HEK293 (cell line): Measurements from ENCODE around the gene NPDC1.

ENCODE experiments used
- CTCF ChIA-PET: fragments of 350-600 bp; formaldehyde crosslinking; extraction: SDS; loops from one replicate; lab custom pipeline; 2021; ENCODE audit warnings: antibody characterized with exemption; lab: Yijun Ruan, JAX
- POLR2A ChIA-PET: fragments of 300-600 bp; formaldehyde crosslinking; extraction: SDS; loops from one replicate; lab custom pipeline; 2020; ENCODE audit warnings: antibody characterized with exemption, inconsistent platforms; lab: Yijun Ruan, JAX
- H3K27ac ChIP-seq: fragments of 200-500 bp; sonication (Bioruptor generic); 2 replicates; pipeline ENCODE4 v1.5.1; 2014; ENCODE audit warnings: low read depth, low read length, control low read depth, inconsistent platforms; ENCODE audit errors: extremely low read depth
- H3K36me3 ChIP-seq, 2 experiments: fragments of 200-500 bp in 1 of 2; sonication (Bioruptor generic) in 1 of 2; 1 replicate in 1 of 2; 2 replicates in 1 of 2; pipeline ENCODE4 v1.5.1; 2014 to 2017; ENCODE audit warnings: inconsistent platforms in 2 of 2, low read length in 2 of 2; ENCODE audit not compliant: control insufficient read depth in 2 of 2, insufficient read depth in 1 of 2
- H3K4me1 ChIP-seq: fragments of 200-500 bp; sonication (Bioruptor generic); 2 replicates; pipeline ENCODE4 v1.5.1; 2014; ENCODE audit warnings: mild to moderate bottlenecking, low read length, inconsistent platforms; ENCODE audit not compliant: control insufficient read depth, insufficient read depth
- H3K4me3 ChIP-seq: 2 replicates; pipeline ENCODE4 v1.5.1; 2011; ENCODE audit warnings: low read depth, mild to moderate bottlenecking, control low read depth, low read length, moderate library complexity
- H3K9me3 ChIP-seq: fragments of 200-500 bp; sonication (Bioruptor generic); 2 replicates; pipeline ENCODE4 v1.5.1; 2014; ENCODE audit warnings: low read depth, low read length, inconsistent platforms; ENCODE audit not compliant: control insufficient read depth, insufficient read depth
- BCL11A ChIP-seq: fragments of 450-650 bp; formaldehyde crosslinking; IDR thresholded peaks from 2 replicates; pipeline ENCODE4 v1.5.1; 2016; ENCODE audit warnings: low read depth, missing biosample characterization, missing genetic modification characterization
- CTCF ChIP-seq: fragments of 450-650 bp; formaldehyde crosslinking; IDR thresholded peaks from 2 replicates; pipeline ENCODE4 v1.5.1; 2016; ENCODE audit warnings: missing biosample characterization, missing genetic modification characterization
- EGR2 ChIP-seq: fragments of 450-650 bp; formaldehyde crosslinking; IDR thresholded peaks from 2 replicates; pipeline ENCODE4 v1.5.1; 2016; ENCODE audit warnings: low read depth, missing biosample characterization, missing genetic modification characterization
- KLF1 ChIP-seq: fragments of 450-650 bp; formaldehyde crosslinking; IDR thresholded peaks from 2 replicates; pipeline ENCODE4 v1.5.1; 2016; ENCODE audit warnings: missing biosample characterization, missing genetic modification characterization
- KLF7 ChIP-seq: fragments of 450-650 bp; formaldehyde crosslinking; IDR thresholded peaks from 2 replicates; pipeline ENCODE4 v1.5.1; 2016; ENCODE audit warnings: missing biosample characterization, missing genetic modification characterization, borderline replicate concordance
- MYNN ChIP-seq: fragments of 450-650 bp; formaldehyde crosslinking; IDR thresholded peaks from 2 replicates; pipeline ENCODE4 v1.5.1; 2016; ENCODE audit warnings: missing biosample characterization, missing genetic modification characterization, borderline replicate concordance
- PRDM1 ChIP-seq: fragments of 450-650 bp; formaldehyde crosslinking; IDR thresholded peaks from 2 replicates; pipeline ENCODE4; 2016; ENCODE audit warnings: missing biosample characterization, missing genetic modification characterization
- TRIM28 ChIP-seq: IDR thresholded peaks from 2 replicates; pipeline ENCODE4 v1.6.1; 2011; ENCODE audit warnings: low read length, control low read depth, borderline replicate concordance
- YY1 ChIP-seq: fragments of 450-650 bp; formaldehyde crosslinking; IDR thresholded peaks from 2 replicates; pipeline ENCODE4 v1.5.1; 2018; ENCODE audit warnings: missing biosample characterization, missing genetic modification characterization
- ZFP41 ChIP-seq: fragments of 450-650 bp; formaldehyde crosslinking; IDR thresholded peaks from 2 replicates; pipeline ENCODE4 v1.5.1; 2016; ENCODE audit warnings: missing biosample characterization, missing genetic modification characterization, borderline replicate concordance
- ZNF146 ChIP-seq: fragments of 450-650 bp; formaldehyde crosslinking; IDR thresholded peaks from 2 replicates; pipeline ENCODE4 v1.5.1; 2016; ENCODE audit warnings: missing biosample characterization, missing genetic modification characterization
- ZNF184 ChIP-seq: fragments of 450-650 bp; IDR thresholded peaks from 2 replicates; pipeline ENCODE4 v1.5.1; 2018; ENCODE audit warnings: missing biosample characterization, mild to moderate bottlenecking, missing genetic modification characterization
- ZNF2 ChIP-seq: fragments of 450-650 bp; formaldehyde crosslinking; IDR thresholded peaks from 2 replicates; pipeline ENCODE4 v1.5.1; 2016; ENCODE audit warnings: missing biosample characterization, missing genetic modification characterization
- ZNF394 ChIP-seq: fragments of 450-650 bp; formaldehyde crosslinking; IDR thresholded peaks from 2 replicates; pipeline ENCODE4 v1.5.1; 2016; ENCODE audit warnings: missing biosample characterization, missing genetic modification characterization, mild to moderate bottlenecking, moderate library complexity, borderline replicate concordance
- ZNF398 ChIP-seq: fragments of 450-650 bp; formaldehyde crosslinking; IDR thresholded peaks from 2 replicates; pipeline ENCODE4 v1.5.1; 2017; ENCODE audit warnings: missing biosample characterization, missing genetic modification characterization
- ZNF514 ChIP-seq: fragments of 450-650 bp; formaldehyde crosslinking; IDR thresholded peaks from 2 replicates; pipeline ENCODE4 v1.5.1; 2016; ENCODE audit warnings: missing biosample characterization, missing genetic modification characterization
- ZNF549 ChIP-seq: fragments of 450-650 bp; IDR thresholded peaks from 2 replicates; pipeline ENCODE4 v1.5.1; 2018; ENCODE audit warnings: missing biosample characterization, missing genetic modification characterization, mild to moderate bottlenecking, inconsistent platforms, moderate library complexity
- ZNF677 ChIP-seq: fragments of 450-650 bp; IDR thresholded peaks from 2 replicates; pipeline ENCODE4 v1.5.0; 2018; ENCODE audit warnings: missing biosample characterization, mild to moderate bottlenecking, missing genetic modification characterization, moderate library complexity
- ZNF747 ChIP-seq: fragments of 450-650 bp; formaldehyde crosslinking; IDR thresholded peaks from 2 replicates; pipeline ENCODE4 v1.5.1; 2016; ENCODE audit warnings: missing biosample characterization, missing genetic modification characterization
- ZNF776 ChIP-seq: fragments of 450-650 bp; formaldehyde crosslinking; IDR thresholded peaks from 2 replicates; pipeline ENCODE4 v1.5.0; 2017; ENCODE audit warnings: missing biosample characterization, missing genetic modification characterization, borderline replicate concordance
- TF ChIP-seq, protein P1 (sequence below): fragments of 450-650 bp; formaldehyde crosslinking; IDR thresholded peaks from 2 replicates; pipeline ENCODE4 v1.5.1; 2017; ENCODE audit warnings: missing biosample characterization, missing genetic modification characterization

NPDC1 gene

GRCh38 chr9:137076636-137077009 lies 30.6 kb upstream of the NPDC1 start:
- Histone ChIP-seq H3K4me3 (no peak overlapping the region), H3K4me1 (no peaks in the 10 kb centered on the region; the same call in 1 of the 2 replicates), H3K36me3 (peaks cover 0 to 29% of the 10 kb centered on the region in 2 experiments; a peak in 1 of 3 replicates), H3K9me3 (no peaks in the 10 kb centered on the region), H3K27ac (no peak overlapping the region)
- ChIA-PET POLR2A (interaction anchor here (1.0 to 2.3 kb wide), 3 partner anchors 10 to 164 kb away, joined by 3 to 21 read pairs (median 6); partner anchors contain the start of genes MAN1B1 and TUBB4B), CTCF (interaction anchor here (0.7 to 2.6 kb wide), 5 partner anchors 9 to 76 kb away, joined by 3 to 16 read pairs (median 9); partner anchors contain the start of gene MAN1B1)
- TF ChIP-seq TRIM28, result no peak
- no peak for TF ChIP-seq CTCF (tag by site-specific recombination)
- TF ChIP-seq ZNF514 (tag by site-specific recombination), result no peak
- TF ChIP-seq YY1 (tag by site-specific recombination), result no peak
- TF ChIP-seq ZNF747 (tag by site-specific recombination), result no peak
- TF ChIP-seq MYNN (tag by site-specific recombination), result no peak
- no peak for TF ChIP-seq BCL11A (tag by site-specific recombination)
- TF ChIP-seq, protein P1, sequence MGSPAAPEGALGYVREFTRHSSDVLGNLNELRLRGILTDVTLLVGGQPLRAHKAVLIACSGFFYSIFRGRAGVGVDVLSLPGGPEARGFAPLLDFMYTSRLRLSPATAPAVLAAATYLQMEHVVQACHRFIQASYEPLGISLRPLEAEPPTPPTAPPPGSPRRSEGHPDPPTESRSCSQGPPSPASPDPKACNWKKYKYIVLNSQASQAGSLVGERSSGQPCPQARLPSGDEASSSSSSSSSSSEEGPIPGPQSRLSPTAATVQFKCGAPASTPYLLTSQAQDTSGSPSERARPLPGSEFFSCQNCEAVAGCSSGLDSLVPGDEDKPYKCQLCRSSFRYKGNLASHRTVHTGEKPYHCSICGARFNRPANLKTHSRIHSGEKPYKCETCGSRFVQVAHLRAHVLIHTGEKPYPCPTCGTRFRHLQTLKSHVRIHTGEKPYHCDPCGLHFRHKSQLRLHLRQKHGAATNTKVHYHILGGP (tag by site-specific recombination), result no peak
- TF ChIP-seq ZNF146 (tag by site-specific recombination), result no peak
- no peak for TF ChIP-seq ZNF2 (tag by site-specific recombination)
- no peak for TF ChIP-seq ZFP41
- no peak for TF ChIP-seq EGR2
- no peak for TF ChIP-seq ZNF776 (tag by site-specific recombination)
- TF ChIP-seq ZNF549 (tag by site-specific recombination), result no peak
- TF ChIP-seq ZNF677, result no peak
- TF ChIP-seq ZNF184 (tag by site-specific recombination), result no peak

GRCh38 chr9:137075275-137075775 lies 29.3 kb upstream of the NPDC1 start:
- H3K9me3 ChIP-seq, result no peaks in the 10 kb centered on the region
- peaks cover 0 to 20% of the 10 kb centered on the region in 2 experiments; a peak in 1 of 3 replicates for H3K36me3 ChIP-seq
- H3K4me3 ChIP-seq, result no peak overlapping the region
- TF ChIP-seq ZNF398 (peak; percentile 74), PRDM1 (tag by site-specific recombination) (0 out of 2 replicates have a peak, but pooled peaks have one; percentile 16), KLF7 (no peak), KLF1 (tag by site-specific recombination) (peak; percentile 58), ZNF394 (tag by site-specific recombination) (peak; percentile 50; the same call in 1 of the 2 replicates)
- POLR2A ChIA-PET, result interaction anchor here (0.9 kb wide), 1 partner anchor 11 kb away, joined by 3 read pairs; the partner anchor contains the start of gene MAN1B1
- CTCF ChIA-PET, result interaction anchor here (0.6 to 2.6 kb wide), 6 partner anchors 8 to 49 kb away, joined by 3 to 16 read pairs (median 4); no protein-coding TSS in a partner anchor
- peaks cover 3% of the 10 kb centered on the region for H3K4me1 ChIP-seq
- H3K27ac ChIP-seq, result no peak overlapping the region
